GM19240 (cell line): Measurements from ENCODE around the gene SPIN2A.
"Not testable (repeated sequence)": the region's sequence is repeated elsewhere in the genome, so short reads cannot be mapped to it uniquely, and the experiment has no call there.

Source experiments
- DNase-seq: peaks from one replicate; pipeline ENCODE4 v3.0.0; 2011; ENCODE audit warnings: low spot score; ENCODE audit not compliant: insufficient read length

The SPIN2A gene

DNA sequence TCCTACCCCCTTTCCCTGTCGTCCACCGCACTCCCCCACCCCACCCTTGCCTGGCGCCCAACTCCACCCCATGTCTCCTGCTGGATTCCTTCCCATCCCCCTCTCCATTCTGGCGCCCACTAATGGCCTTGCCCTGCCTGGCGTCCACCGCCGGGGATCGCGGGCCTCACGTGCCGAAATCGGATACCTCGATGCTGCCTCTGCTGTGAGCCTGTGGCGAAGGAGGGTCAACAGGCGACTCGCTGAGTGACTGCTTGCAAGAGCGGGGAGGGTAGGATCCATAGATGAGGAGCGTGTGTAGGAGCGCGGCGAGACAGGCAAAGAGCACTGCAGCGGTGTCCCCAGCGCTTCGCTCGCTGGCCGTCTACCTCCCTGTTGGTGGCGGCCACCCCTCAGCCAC, at the start of gene SPIN2A:
Gene SPIN2A (minus strand): TSS at position 325 of the 400 bp plus-strand sequence. CDS start 800 bp downstream, outside the sequence.
- not testable (repeated sequence) for DNase-seq

DNA sequence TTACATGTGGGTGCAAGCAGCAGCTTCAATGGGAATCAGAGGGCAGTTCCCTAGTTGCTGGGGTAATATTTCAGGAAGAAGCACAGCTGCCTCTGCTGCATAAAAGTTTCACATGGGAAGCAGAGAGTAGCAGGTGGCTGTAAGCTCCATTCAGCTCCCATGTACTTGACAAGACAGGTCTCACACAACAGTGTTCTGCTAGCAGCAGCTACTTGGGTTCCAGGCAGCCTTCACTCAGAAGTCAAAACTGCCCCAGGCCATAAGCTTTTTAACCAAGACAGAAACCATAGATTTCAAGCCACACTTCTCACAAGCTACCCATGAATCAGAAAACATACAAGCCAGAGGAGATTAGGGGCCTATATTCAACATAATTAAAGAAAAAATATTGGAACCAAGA, 41.4 kb upstream of the SPIN2A start:
- no peak for DNase-seq

DNA sequence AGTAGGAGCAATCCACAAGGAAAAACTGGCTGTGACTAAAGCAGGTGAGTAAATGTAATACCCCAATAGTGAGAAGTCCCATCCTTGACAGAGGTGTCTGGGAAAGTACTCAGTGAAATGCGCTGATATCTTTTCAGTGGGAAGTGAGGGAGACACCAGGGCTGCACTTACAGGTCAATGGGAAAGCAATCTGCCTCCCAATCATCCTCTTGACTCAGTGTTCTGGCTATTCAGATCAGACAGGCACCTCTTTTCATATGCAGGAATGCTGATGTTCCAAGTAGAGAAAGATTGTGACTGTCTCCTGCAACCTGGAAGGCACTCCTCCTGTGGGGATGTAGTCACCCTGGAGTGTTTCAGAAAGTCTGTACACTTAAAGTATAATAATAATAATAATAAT, 39.9 kb upstream of the SPIN2A start:
- no peak for DNase-seq

DNA sequence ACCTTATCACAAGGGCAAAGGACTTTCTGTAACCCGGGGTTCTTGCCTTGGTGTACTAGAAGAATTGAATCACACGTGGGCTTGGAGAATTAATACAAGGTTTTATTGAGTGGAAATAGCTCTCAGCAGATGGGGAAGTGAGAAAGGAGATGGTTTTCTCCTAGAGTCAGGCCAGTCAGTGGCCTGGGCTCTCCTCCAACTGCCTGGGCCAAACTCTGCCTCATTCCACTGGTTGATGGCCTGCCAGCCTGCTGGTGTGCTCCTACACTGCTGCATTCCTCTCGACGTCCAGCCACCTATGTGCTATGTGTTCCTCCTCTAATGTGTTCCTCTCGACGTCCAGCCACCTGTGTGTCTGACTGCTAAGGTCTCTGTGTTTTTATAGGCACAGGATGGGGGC, 35.3 kb upstream of the SPIN2A start:
- DNase-seq: no peak

DNA sequence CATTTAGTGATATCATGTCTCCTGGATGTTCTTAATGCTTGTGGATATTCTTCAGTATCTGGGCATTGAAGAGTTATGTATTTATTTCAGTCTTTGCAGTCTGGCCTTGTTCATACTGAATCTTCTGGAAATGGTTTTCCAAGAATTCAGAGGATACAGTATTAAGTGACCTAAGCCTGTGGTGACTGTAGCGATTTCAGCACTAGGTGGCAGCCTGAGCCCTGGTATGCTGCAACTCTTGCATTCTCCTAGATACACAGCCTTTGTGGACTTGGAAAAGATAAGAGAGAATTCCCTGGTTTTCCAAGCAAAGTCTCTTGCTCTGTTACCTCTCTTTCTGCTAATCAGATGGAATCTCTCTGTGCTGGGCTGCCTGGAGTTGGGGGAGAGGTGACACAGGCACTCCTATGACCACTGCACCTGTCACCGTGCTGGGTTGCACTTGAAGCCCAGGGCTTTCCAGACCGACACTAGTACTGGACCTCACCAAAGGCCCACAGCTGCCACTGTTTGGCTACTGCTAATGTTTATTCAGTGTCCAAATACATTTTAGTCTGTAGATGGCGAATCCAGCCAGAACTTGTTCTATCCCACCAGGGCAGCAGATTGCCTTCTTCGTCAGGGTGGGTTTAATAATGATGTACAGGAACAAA, 19.3 kb upstream of the SPIN2A start:
- no peak for DNase-seq

DNA sequence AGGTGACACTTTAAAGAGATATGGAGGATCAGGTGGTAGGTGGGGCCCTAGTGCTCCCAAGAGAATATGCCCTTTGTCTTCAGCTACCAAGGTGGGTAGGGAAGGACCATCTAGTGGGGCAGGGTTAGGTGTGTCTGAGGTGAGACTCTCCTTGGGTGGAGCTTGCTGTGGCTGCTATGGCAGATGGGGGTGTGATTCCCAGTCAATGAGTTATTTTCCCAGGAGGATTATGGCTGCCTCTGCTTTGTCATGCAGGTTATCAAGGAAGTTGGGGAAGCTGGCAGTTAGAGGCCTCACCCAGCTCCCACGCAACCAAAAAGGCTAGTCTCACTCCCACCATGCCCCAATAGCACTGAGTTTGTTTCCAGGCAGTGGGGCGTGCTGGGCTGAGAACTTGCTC, 18.0 kb upstream of the SPIN2A start:
- DNase-seq: no peak

DNA sequence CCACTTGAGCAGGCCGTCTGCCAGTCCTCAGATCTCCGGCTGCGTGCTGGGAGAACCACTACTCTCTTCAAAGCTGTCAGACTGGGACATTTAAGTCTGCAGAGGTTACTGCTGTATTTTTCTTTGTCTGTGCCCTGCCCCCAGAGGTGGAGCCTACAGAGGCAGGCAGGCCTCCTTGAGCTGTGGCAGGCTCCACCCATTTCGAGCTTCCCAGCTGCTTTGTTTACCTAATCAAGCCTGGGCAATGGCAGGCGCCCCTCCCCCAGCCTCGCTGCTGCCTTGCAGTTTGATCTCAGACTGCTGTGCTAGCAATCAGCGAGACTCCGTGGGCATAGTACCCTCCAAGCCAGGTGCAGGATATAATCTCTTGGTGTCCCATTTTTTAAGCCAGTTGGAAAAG, 15.0 kb upstream of the SPIN2A start:
- not testable (repeated sequence) for DNase-seq

GRCh38 chrX:57138674-57139073, 1.5 kb upstream of the SPIN2A start:
- no peak for DNase-seq

- DNase-seq: no peak
These were observed 304 bp upstream of the SPIN2A start for GRCh38 chrX:57137501-57137900.

DNA sequence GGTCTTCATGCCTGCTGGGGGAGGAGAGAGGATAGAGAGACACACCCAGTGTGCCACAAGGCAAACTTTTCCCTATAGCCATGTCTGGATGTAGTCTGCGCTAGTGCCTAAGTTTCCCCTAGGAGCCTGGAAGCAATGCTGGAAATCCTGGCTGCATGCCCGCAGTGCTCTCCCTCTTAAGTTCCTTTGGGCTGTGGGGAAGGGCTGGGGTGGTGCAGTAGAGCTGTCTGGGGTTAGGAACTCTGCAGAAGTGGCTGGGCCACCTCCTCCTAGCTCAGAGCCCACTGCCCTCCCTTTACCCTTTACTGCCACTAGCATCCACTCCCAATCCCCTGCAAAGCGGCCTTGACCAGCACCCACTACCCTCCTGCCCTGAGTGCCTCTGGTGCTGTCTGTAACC, 608 bp downstream of the SPIN2A start:
- not testable (repeated sequence) for DNase-seq

GRCh38 chrX:57135287-57135686, 1.9 kb downstream of the SPIN2A start:
- DNase-seq: no peak

- no peak for DNase-seq
These were observed 2.5 kb downstream of the SPIN2A start for GRCh38 chrX:57134702-57135101.

GRCh38 chrX:57133706-57134105, 3.5 kb downstream of the SPIN2A start:
- DNase-seq: no peak

GRCh38 chrX:57133284-57133683, 3.9 kb downstream of the SPIN2A start:
- not testable (repeated sequence) for DNase-seq

- no peak for DNase-seq
These were observed 5.2 kb downstream of the SPIN2A start for GRCh38 chrX:57132046-57132445.

DNA sequence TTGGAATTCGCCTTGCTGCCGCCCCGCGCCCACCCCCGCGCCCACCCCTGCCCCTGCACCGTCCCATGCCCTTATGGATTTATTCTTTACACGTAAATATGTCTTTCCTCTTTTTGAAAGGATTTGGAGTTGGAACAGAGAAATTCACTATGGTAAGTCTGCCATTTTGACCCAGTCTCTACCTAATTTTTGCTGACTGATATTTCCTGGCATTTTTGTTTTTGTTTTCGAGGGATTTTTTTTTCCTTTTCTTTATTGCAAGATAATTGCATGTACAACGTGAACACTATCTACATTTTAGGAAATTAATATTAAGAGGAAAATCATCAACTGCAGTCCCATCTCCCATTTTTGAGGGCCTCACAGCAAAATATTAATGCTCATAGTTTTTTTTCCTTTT, 15.4 kb downstream of the SPIN2A start:
- no peak for DNase-seq

GRCh38 chrX:57121162-57121755, 15.9 kb downstream of the SPIN2A start, which contains the start of gene SPIN2B:
SPIN2B (minus strand) TSS chrX:57121548.
- peak; percentile 47 for DNase-seq

DNA sequence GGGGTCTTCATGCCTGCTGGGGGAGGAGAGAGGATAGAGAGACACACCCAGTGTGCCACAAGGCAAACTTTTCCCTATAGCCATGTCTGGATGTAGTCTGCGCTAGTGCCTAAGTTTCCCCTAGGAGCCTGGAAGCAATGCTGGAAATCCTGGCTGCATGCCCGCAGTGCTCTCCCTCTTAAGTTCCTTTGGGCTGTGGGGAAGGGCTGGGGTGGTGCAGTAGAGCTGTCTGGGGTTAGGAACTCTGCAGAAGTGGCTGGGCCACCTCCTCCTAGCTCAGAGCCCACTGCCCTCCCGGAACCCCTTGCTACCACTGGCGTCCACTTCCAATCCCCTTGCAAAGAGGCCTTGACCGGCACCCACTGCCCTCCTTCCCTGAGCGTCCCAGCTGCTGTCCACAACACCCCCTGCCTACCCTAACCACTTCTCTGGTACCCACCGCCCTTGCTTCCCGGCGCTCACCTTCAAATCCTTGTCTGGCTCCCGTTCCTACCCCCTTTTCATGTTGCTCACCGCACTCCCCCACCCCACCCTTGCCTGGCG, 16.5 kb downstream of the SPIN2A start:
- not testable (repeated sequence) for DNase-seq

DNA sequence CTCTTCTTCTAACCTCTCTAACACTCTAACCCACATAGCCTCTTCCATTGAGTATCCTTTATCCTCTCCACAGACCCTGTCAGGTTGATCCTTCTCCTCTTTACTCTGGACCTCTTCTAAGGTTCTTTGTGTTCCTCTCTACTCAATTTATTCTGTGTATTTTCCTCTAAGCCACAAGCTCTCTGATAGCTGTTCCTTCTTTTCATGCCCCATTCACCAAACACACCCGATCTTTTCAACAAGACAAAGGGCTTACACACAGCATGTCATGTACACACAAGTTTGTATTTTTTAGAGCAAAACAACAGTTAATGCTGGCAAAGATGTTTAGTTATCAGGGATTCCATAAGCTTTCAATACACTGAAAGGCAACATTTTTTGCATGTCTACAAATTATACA, 17.8 kb downstream of the SPIN2A start:
- no peak for DNase-seq

- DNase-seq: not testable (repeated sequence)
These were observed 19.6 kb downstream of the SPIN2A start for GRCh38 chrX:57117566-57117965.

DNA sequence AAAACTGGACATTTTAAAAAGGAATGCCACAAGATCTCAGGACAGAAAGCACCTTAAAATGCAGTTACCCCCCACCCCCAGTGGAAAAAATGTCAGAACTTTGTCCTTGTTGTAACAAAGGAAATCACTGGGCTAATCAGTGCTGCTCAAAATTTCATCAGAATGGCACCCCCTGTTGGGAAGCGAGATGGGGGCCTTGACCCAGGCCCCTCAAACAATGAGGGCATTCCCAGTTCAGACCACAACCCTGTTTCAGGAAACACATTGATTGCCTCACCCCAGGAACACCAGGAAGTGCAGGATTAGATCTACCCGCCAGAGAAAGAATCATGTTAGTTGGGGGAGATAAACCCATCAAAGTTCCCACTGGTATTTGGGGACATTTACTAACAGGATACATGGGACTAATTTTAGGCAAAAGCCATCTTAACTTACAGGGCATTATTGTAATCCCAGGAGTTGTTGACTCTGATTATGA, 32.2 kb downstream of the SPIN2A start:
- no peak for DNase-seq

- DNase-seq: no peak
These were observed 32.8 kb downstream of the SPIN2A start for GRCh38 chrX:57104406-57104805.

GRCh38 chrX:57103489-57103888, 33.7 kb downstream of the SPIN2A start:
- no peak for DNase-seq
